Stimulated activated CD8-positive, alpha-beta memory T cell treated with anti-CD3 and anti-CD28 coated beads, Interleukin-12 subunit alpha, Interleukin-12 subunit beta, amount 100 ng/mL, for 4 hours (primary cell): ENCODE measurements around the gene NFKB2.

ENCODE experiments used
- DNase-seq: peaks from one replicate; pipeline ENCODE4 v3.0.0-alpha.2; 2020; ENCODE audit warnings: low read depth

The NFKB2 gene

GRCh38 chr10:102394801-102395399 lies 605 bp upstream of the NFKB2 start:
- no peak for DNase-seq

- DNase-seq: no peak
Measured at GRCh38 chr10:102396317-102396650, 779 bp downstream of the NFKB2 start.

- DNase-seq: no peak
Measured at GRCh38 chr10:102396730-102397151, 1.2 kb downstream of the NFKB2 start.

GRCh38 chr10:102397222-102398171 lies 2.0 kb downstream of the NFKB2 start:
- no peak for DNase-seq

- no peak for DNase-seq
Measured at GRCh38 chr10:102398172-102399020, 2.9 kb downstream of the NFKB2 start.

- peak; percentile 79 for DNase-seq
Measured at GRCh38 chr10:102399217-102400021, 3.9 kb downstream of the NFKB2 start.

- DNase-seq: no peak
Measured at GRCh38 chr10:102400076-102400475, 4.6 kb downstream of the NFKB2 start.

GRCh38 chr10:102400598-102401341 lies 5.3 kb downstream of the NFKB2 start:
- DNase-seq: no peak

GRCh38 chr10:102401342-102401654 lies 5.8 kb downstream of the NFKB2 start:
- no peak for DNase-seq

- DNase-seq: no peak
Measured at GRCh38 chr10:102401735-102402511, 6.4 kb downstream of the NFKB2 start.

GRCh38 chr10:102402512-102402896 lies 7.0 kb downstream of the NFKB2 start:
- DNase-seq: no peak

GRCh38 chr10:102403115-102403514 lies 7.6 kb downstream of the NFKB2 start:
- DNase-seq: no peak

GRCh38 chr10:102404361-102405107 lies 9.0 kb downstream of the NFKB2 start:
- no peak for DNase-seq

GRCh38 chr10:102405108-102405571 lies 9.6 kb downstream of the NFKB2 start:
- DNase-seq: no peak

- DNase-seq: no peak
Measured at GRCh38 chr10:102405632-102406031, 10.1 kb downstream of the NFKB2 start.

GRCh38 chr10:102406815-102407214 lies 11.3 kb downstream of the NFKB2 start:
- DNase-seq: no peak

- DNase-seq: no peak
Measured at GRCh38 chr10:102407425-102408130, 12.1 kb downstream of the NFKB2 start.

- DNase-seq: no peak
Measured at GRCh38 chr10:102408131-102408727, 12.7 kb downstream of the NFKB2 start.
